ENCODE data around the gene CA11. TPM values are rescaled to one million over a fixed set of nuclear protein-coding genes. Genes with fewer than 3 reads are reported as not detected.

Gene CA11
- total RNA-seq, 1 donor, result 1.3 TPM

- no peak for DNase-seq (ENCODE audit: low read depth)
- peak overlapping the region; percentile 52 for H3K4me3 ChIP-seq (ENCODE audit: low read depth, low read length)
- no peak for TF ChIP-seq CTCF (IDR thresholded peaks at IDR 0.05; ENCODE audit: insufficient read depth, low read depth, low read length)
Observed at GRCh38 chr19:48623556-48624066, 22.4 kb downstream of the CA11 start.

- DNase-seq (ENCODE audit: low read depth), result peak; percentile 43
- no peak for TF ChIP-seq CTCF (IDR thresholded peaks at IDR 0.05; ENCODE audit: insufficient read depth, low read depth, low read length)
- H3K4me3 ChIP-seq (ENCODE audit: low read depth, low read length), result peak overlapping the region; percentile 93
Observed at GRCh38 chr19:48619692-48620585, 26.0 kb downstream of the CA11 start.

GRCh38 chr19:48618916-48619691, 26.9 kb downstream of the CA11 start, which contains the start of the genes RPL18 and SPHK2:
Gene RPL18 (minus strand): TSS chr19:48619178. CDS start chr19:48619143, 35 bp downstream.
Gene SPHK2 (plus strand): TSS chr19:48619506. CDS start chr19:48620515, 1,009 bp downstream.
- peak within 1 kb of the TSS; percentile 93 for H3K4me3 ChIP-seq (ENCODE audit: low read depth, low read length)

GRCh38 chr19:48618278-48618915, 27.6 kb downstream of the CA11 start:
- peak overlapping the region; percentile 93 for H3K4me3 ChIP-seq (ENCODE audit: low read depth, low read length)
- no peak for DNase-seq (ENCODE audit: low read depth)
- no peak for TF ChIP-seq CTCF (IDR thresholded peaks at IDR 0.05; ENCODE audit: insufficient read depth, low read depth, low read length)

More at GRCh38 chr19:48618916-48619691, 26.9 kb downstream of the CA11 start, which contains the start of the genes RPL18 and SPHK2:
- DNase-seq (ENCODE audit: low read depth), result peak; percentile 100
- TF ChIP-seq CTCF (IDR thresholded peaks at IDR 0.05; ENCODE audit: insufficient read depth, low read depth, low read length), result no peak

- DNase-seq (ENCODE audit: low read depth), result no peak
- peak overlapping the region; percentile 93 for H3K4me3 ChIP-seq (ENCODE audit: low read depth, low read length)
- no peak for TF ChIP-seq CTCF (IDR thresholded peaks at IDR 0.05; ENCODE audit: insufficient read depth, low read depth, low read length)
Observed at GRCh38 chr19:48617146-48617937, 28.6 kb downstream of the CA11 start.
